ENCODE data around the gene TMEM9B. TPM values are rescaled to one million over a fixed set of nuclear protein-coding genes. Genes with fewer than 3 reads are reported as not detected.

Gene TMEM9B
- total and polyA plus RNA-seq, 9 of the 15 experiments (the other 6 are each of a cell fraction or from before 2014, with no cell fraction given), result 7.7 to 20.0 (median 14.0) TPM

- Histone ChIP-seq H3K9ac (ENCODE audit: insufficient read depth in 1 of 2, low read depth in 2 of 2, low read length in 2 of 2) (no peak overlapping the region), H3K27ac (ENCODE audit: extremely low read depth, low read depth, low read length) (no peak overlapping the region), H3K4me1 (replicated peaks in 1 of 2; ENCODE audit: control insufficient read depth in 2 of 2, insufficient read depth in 2 of 2, low read length in 2 of 2) (no peaks in the 10 kb centered on the region), H3K36me3 (ENCODE audit: control insufficient read depth, insufficient read depth, low read length) (peaks cover 9% of the 10 kb centered on the region; the same call in 2 of the 3 replicates), H3K9me3 (replicated peaks; ENCODE audit: control insufficient read depth, insufficient read depth, low read depth, low read length) (no peaks in the 10 kb centered on the region), H3K27me3 (ENCODE audit: control insufficient read depth in 2 of 2, insufficient read depth in 2 of 2, low read length in 2 of 2) (no peaks in the 10 kb centered on the region; a peak in 1 of 5 replicates), H3K79me2 (ENCODE audit: control insufficient read depth, insufficient read depth, low read length) (no peaks in the 10 kb centered on the region), H3K4me3 (no peak overlapping the region), H4K20me1 (replicated peaks; ENCODE audit: control insufficient read depth, insufficient read depth, low read length) (no peaks in the 10 kb centered on the region), H2AFZ (ENCODE audit: low read depth, low read length) (no peak overlapping the region), H3K4me2 (ENCODE audit: insufficient read depth, low read length) (no peak overlapping the region), H3K9me1 (ENCODE audit: control insufficient read depth, insufficient read depth, low read length) (peaks cover 2% of the 10 kb centered on the region)
- no TSS peak for BruUV-seq (replicated peaks)
- TF ChIP-seq MGA (IDR thresholded peaks at IDR 0.05) (no peak), CCAR2 (IDR thresholded peaks at IDR 0.05; ENCODE audit: low read depth, low read length) (no peak), ARID2 (IDR thresholded peaks at IDR 0.05) (no peak), KLF1 (tag; IDR thresholded peaks at IDR 0.05) (no peak), E2F1 (CRISPR knock-in tag; IDR thresholded peaks at IDR 0.05) (no peak), BCL6 (CRISPR knock-in tag; IDR thresholded peaks at IDR 0.05) (no peak), MED1 (CRISPR knock-in tag; IDR thresholded peaks at IDR 0.05; ENCODE audit: borderline replicate concordance) (no peak), ZNF146 (CRISPR knock-in tag; IDR thresholded peaks at IDR 0.05; ENCODE audit: unreplicated experiment) (no peak), ZNF696 (CRISPR knock-in tag; conservative IDR thresholded peaks at IDR 0.05) (no peak)
- FAIRE-seq, result no peak
- WGBS (ENCODE audit: insufficient coverage, low coverage, missing lambda C conversion rate), result 53% methylated on average over 5 of the region's 5 CpGs
- ChIA-PET CTCF (ENCODE audit: low intra/inter-chr PET ratio) (no interaction called here), POLR2A (no interaction called here)
- intact Hi-C loops (cut with micrococcal nuclease) (no loop called here), in situ Hi-C loops (cut with MboI) (no loop called here)
- no peak for DNase-seq (ENCODE audit: extremely low read depth in 1 of 4, low spot score in 3 of 4)
- no peak for ATAC-seq
Measured at GRCh38 chr11:8927233-8927632, 37.0 kb downstream of the TMEM9B start.

Measured in K562 (cell line).